T-helper 1 cell treated with Interleukin-12 subunit alpha and Interleukin-12 subunit beta and Interleukin-4 antibody, amounts not matched to agents 30 ng/mL and 1 ng/mL, for 36 hours (primary cell): Measurements from ENCODE around the gene AKNAD1. TPM values are rescaled to one million over a fixed set of nuclear protein-coding genes. Genes with fewer than 3 reads are reported as not detected.

ENCODE experiments used
- intact Hi-C: fragments of 100-400 bp; cut with micrococcal nuclease; formaldehyde crosslinking; loops from one replicate; pipeline ENCODE4 v1.15.1; 2024
- total RNA-seq: library from RNA; stranded (reverse); gene quantifications from 2 replicates; pipeline ENCODE4 v1.2.3, GENCODE V29; 2022

Gene AKNAD1
- total RNA-seq, 1 donor from 2014 or later = not detected

DNA sequence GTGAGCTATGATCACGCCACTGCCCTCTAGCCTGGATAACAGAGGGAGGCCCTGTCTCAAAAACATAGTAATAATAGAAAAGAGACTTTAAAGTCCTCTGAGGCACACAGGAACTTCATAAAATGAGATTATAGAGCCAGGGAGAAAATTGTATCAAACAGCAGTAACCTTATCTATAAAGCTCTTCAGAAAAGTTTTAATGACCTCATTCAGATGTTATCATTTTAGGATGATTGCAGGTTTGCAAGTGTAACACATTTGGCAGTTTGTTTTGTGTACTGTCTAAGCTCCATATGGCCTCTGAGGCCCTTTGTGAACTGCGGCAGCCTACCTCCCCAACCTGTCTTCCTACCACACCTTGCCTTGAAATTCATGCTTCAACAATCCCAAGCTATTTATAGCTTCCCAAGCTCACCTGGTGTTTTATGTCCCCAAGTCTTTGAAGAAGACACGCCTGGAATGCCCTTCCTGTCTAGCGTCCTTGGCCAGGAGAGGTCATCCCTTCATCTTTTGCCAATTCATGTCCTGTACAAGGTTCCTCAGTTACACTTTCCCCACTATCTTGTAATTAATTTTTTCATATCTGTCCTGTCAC, 8.5 kb upstream of the AKNAD1 start:
- intact Hi-C loops = no loop called here

DNA sequence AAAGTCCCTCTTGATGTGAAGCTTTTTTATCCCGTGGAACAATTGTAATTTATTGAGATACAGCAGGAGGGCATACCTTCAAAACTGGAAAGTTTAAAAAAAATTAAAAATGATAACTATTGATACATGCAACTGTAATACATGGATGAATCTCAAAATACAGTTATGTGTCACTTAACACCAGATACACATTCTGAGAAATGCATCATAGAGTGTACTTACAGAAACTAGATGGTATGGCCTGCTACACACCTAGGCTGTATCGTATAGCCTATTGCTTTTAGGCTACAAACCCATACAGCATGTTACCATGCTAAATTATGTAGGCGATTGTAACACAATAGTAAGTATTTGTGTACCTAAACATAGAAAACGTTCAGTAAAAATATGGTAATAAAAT, 7.1 kb upstream of the AKNAD1 start:
- intact Hi-C loops = no loop called here

GRCh38 chr1:108862698-108863477, 6.0 kb upstream of the AKNAD1 start:
- intact Hi-C loops = no loop called here

- intact Hi-C loops = no loop called here
Observed at GRCh38 chr1:108862017-108862610, 5.2 kb upstream of the AKNAD1 start.

- intact Hi-C loops = no loop called here
Observed at GRCh38 chr1:108861566-108861965, 4.7 kb upstream of the AKNAD1 start.

DNA sequence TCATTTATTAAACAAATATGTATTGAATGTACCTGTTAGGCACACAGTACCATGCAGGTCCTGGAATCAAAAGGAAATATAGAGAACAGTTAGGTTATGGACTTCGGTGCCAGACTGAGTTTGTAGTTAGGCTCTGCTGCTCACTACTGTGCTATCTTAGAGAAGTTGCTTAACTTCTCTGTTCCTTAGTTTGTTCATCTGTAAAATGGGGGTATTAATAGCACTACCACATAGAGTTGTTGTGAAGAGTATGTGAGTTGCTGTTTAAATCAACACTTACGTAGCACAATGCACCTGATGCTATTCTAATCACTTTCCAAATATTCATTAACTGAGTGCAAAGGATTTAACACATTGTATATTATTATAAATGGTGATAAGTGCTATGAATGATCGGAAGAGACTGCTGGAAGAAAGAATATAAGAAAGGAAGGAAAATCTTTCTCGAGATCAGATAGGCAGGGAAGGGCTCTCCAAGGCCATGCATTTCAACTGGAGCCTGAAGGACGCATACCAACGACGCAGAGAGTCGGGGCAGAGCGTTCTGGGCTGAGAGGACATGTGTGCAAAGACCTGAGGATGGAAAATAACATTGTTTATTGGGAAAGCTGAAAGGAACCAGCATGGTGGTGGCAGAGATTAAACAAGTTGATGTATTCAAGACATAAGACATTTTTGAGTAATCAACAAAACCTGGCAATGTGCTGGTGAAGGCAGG, 3.5 kb upstream of the AKNAD1 start:
- intact Hi-C loops = no loop called here

GRCh38 chr1:108858230-108858950, 1.5 kb upstream of the AKNAD1 start:
- intact Hi-C loops = no loop called here

DNA sequence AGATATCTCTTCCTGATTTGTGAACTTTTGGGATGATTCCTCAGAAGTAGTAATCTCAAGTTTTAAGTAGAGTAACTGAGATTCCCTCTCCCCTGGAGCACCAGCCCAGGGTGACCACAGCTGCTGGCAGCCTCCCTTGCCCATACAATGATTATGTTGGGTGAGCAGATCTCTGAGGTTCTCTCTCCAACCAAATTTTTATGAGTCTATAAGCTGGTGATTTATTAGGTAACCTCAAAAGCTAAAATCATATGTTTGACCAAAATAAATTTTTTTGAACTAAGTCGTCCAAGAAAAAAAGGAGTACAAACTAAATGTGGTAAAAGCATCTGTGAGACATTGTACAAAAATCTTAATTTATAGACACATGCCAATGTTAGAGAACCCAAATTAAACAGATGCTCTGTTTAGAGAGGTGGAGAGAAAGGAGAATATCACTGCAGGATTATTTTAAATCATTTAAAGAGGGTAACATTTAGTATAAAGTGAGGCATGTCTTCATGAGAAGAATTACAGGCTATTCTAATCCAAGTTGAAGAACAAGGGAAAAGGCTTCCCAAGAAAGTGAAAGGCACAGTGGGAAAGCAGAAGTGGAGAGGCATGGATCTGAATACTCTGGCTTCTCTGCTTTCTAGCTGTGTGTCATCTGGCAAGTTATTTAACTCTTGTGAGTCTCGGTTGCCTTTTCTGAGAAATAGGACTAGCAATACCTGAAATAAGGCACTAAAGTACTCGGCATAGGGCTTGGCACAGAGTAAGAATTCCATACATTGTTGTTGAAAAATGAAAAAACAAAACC, 2.5 kb downstream of the AKNAD1 start:
- intact Hi-C loops = no loop called here

DNA sequence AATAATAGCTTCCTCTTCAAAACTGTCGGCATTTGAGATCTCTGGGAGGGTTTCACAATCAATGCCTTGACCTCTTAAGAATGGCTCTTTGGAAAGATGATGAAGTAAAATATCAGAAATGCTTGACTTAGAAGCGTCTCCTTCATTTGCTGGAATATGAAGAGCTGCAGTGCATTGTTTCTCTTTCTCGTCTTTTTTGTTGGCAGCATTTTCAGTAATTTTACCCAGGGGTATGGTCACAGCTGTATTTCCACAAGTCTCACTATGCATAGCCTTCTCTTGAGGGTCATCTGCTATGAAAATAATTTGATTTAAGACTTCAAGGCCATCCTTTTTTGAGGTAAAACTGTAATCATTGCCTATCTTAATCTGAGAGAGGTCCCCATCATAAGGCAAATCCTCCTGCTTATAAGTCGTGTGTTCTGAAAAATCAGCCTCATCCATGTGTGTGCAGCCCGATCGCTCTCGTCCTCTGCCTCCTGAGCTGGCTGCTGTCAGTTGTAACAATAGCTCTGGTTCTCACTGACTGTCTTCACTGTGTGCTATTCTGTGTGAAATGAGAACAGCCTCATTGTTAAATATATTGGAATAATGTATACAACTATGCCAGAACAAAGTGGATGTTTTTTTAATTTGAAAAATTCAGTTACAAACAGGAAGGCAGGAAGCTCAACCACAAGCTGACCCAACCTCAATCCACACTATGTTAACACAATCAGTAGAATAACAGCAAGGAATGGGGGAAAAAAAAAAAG, 4.5 kb downstream of the AKNAD1 start:
- intact Hi-C loops = no loop called here

DNA sequence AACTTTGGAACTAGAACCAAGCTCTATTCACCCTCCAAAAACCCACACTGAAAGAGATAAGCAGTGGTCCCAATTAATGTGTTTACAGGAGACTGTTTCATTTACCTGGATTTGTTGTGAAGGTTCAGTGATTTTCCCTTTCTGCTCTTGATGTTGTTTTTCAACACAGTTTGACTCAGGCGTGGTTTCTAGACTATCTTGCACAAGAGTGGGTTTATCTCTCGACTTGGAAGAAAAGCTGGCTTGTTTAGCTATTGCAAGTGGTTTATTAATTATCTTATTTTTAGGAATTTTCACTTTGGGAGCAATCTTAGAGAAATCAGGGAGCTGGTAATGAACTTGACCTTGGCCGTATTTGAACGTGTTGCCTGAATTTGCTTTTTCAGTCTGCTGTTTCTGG, 5.3 kb downstream of the AKNAD1 start:
- intact Hi-C loops = no loop called here

- intact Hi-C loops = no loop called here
Observed at GRCh38 chr1:108850929-108851328, 6.0 kb downstream of the AKNAD1 start.

- intact Hi-C loops = no loop called here
Observed at GRCh38 chr1:108848806-108849205, 8.1 kb downstream of the AKNAD1 start.

GRCh38 chr1:108847494-108847893, 9.4 kb downstream of the AKNAD1 start:
- intact Hi-C loops = no loop called here

DNA sequence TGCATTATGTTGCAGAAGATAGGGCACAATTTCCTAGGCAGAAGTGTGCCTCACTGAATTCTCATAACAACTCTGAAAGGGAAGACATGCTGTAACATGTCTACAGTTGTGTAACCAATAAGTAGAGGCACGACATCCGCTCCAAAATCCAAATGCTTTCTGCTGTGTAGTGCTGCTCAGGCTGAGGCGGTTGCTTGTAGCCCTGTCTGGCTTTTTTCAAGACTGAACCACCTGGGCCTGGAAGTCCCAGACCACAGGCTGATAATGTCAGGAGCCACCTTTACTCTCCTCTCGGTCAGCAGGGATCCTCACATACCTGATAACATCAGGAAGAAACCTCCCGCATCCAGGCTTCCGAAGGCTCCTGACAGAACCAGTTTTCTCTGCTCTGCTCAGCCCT, 10.9 kb downstream of the AKNAD1 start:
- intact Hi-C loops = no loop called here

DNA sequence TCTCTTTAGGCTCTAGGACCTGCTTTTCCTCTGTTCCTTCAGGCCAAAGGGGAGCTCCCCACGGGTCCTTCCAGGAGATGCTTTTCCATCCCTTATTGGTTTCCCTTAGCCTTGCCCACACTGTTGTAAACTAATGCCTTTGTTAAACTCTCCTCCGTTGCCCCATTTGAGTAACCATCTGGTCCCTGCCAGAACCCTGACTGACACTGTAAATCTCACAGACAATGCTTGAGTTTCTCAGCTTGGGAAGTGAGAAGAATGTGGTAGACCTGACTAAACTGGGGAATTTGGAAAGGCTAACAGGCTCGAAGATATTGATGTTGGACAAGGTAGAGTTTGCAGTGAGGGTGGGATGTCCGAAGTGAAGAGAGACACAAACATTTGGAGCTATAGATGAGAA, 11.4 kb downstream of the AKNAD1 start:
- intact Hi-C loops = no loop called here

- intact Hi-C loops = no loop called here
Observed at GRCh38 chr1:108843390-108844137, 13.3 kb downstream of the AKNAD1 start.

- intact Hi-C loops = no loop called here
Observed at GRCh38 chr1:108842525-108843181, 14.2 kb downstream of the AKNAD1 start.

GRCh38 chr1:108841703-108842102, 15.2 kb downstream of the AKNAD1 start:
- intact Hi-C loops = no loop called here

DNA sequence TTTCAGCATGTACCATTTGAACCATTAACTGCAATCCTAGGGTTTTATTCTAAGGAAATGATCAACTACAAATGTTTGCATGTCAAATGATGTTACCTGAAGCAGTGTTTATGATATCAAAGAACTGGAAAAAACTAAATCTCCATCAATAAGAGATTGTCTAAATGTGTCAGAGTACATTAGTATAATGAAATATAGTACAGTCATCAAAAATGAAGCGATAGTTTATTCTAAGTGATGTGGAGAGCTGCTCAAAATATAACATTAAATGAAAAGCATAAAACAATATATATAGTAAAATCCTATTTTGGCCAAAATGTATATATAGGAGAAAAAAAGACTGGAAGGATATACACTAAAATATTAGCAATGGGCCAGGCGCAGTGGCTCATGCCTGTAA, 24.0 kb downstream of the AKNAD1 start:
- intact Hi-C loops = no loop called here
